SH-SY5Y (cell line): ENCODE results near the gene ADAMTSL3.

ENCODE experiments used
- GATA2 ChIP-seq: IDR thresholded peaks from 2 replicates; pipeline ENCODE4 v1.6.1; 2011; ENCODE audit warnings: mild to moderate bottlenecking, low read depth, low read length
- GATA3 ChIP-seq: IDR thresholded peaks from 2 replicates; pipeline ENCODE4 v1.6.1; 2011; ENCODE audit warnings: low read depth, mild to moderate bottlenecking, low read length, moderate library complexity

The ADAMTSL3 gene

DNA sequence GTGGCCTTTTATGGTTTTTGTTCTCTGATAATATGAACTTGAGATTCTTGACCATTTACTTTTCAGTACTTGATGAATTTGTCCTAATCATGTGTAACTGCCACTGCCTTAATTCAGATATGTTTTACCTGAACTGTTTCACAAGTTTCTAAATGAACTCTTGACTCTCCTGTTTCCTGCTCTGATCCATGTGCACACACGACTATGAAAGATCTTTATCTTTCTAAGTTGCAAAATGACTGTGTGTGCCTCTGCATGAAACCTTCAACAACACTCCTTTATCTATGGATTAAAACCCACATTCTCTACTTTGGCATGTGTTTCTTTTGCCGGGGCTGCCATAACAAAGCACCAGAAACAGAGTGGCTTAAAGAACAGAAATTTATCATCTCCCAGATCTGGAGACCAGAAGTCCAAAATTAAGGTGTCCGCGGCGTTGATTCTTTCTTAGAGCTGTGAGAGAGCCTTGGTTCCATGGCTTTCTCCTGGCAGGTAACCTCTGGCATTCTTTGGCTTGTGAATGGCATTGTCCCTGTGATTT lies 275.0 kb downstream of the ADAMTSL3 start:
- no peak for TF ChIP-seq GATA3
- TF ChIP-seq GATA2 = no peak

- TF ChIP-seq GATA3 (no peak), GATA2 (no peak)
These were observed 275.7 kb downstream of the ADAMTSL3 start for GRCh38 chr15:83929619-83930018.

DNA sequence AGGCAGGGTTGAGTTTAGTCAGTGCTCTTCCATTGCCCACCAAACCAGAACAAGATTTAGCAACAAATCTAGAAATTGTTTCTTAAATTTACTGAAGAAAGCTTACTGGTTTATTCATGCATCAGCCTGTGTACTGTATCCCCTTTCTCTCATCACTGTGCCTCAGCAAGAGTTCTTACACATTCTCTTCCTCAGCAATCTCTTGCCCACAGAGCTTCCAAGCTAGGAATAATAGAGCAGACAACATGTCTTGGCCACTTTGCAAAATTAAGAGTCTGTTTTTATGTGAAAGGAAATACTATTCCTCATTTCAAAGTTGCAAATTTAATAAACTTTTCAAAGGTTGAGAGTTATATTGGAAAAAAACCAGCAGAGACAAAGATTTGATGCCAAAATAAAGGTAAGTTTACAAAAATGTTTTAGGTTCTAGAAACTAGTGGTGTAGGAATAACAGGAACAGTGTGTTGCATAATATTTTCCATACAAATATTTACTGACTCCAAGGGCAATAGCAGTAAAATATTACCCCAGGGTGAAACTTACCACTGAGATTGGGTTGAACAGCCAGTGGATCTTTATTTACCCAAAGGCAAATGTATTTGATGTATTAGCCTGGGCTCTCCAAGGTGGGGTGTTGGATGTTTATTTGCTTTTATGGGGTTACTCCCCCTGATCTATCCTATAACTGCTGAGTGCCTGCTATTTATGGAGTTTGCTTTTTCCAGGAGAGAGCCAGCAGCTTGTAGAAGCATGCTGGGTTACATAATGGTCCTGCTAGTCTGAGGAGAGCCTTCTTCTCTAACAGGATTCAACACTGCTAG lies 276.7 kb downstream of the ADAMTSL3 start:
- TF ChIP-seq GATA3 (no peak), GATA2 (no peak)

DNA sequence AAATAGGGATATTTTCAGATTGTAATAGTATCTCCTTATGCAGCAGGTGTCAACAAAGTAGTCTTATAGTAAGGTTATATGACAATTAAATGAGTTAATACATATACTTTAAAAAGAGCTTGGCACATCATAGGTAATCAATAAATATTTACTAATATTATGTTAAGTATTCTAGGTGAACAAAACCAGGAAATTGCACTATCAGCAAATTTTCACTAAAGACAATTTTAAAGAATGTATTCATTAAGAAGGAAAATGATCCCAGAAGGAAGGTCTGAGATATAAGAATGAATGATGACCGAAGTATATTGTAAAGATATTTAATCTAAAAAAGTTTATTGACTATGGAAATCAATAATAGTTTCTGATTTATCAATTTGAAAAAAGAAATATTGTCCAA lies 281.9 kb downstream of the ADAMTSL3 start:
- TF ChIP-seq GATA3 (no peak), GATA2 (no peak)

DNA sequence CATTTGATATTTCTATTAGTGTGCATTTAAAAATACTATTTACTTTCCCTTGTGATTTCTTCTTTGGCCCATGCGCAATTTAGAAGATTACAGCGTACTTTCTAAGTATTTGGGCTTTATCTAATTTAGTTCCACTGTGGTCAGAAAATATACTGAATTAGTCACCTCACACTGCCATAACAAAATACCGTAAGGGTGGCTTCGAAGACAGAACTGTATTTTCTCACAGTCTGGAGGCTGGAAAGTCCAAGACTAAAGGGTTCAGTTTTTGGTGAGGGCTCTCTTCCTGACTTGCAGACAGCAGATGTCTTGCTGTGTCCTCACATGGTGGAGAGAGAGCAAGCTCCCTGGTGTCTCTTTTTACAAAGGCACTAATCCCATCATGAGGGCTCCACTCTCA lies 286.2 kb downstream of the ADAMTSL3 start:
- TF ChIP-seq GATA3 = no peak

DNA sequence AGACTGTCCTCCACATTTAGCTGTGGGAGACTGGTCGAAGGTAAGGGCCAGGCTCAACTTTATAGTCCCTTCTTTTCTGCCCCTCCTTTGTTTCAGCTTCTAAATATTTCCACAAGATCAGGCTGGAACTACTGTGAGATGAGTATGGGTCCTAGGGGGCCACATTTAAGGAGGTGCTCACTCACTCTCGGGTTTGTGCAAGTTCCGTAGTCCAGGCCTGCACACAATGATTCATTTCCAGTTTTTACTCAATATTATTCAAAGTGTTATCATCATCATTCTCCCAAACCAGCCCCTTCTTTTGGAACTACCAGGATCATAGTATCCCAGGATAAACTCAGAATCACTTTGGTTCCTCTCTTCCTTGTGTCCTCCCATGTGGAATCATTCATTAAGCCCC lies 289.1 kb downstream of the ADAMTSL3 start:
- TF ChIP-seq GATA2 = no peak
- no peak for TF ChIP-seq GATA3

DNA sequence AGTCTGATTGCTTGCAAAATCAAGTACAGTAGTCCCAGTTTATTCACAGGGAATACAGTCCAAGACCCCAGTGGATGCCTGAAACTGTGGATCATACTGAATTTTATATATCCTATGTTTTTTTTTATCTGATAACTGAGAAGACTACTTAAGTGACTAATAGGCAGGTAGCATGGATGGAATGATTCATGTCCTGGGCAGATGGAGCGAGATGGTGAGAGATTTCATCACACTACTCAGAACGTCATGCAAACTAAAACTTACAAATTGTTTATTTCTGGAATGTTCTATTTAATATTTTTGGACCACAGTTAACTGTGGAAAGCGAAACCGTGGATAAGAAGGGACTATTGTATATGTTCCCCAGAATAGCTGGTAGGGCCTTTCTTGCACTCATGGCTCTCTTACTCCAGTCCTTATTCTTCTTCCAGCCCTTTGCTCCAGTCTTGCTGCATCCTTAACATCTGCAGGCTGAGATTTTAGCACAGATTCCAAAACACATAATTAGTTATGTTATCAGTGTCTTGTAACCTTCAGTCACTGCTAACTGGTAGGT lies 290.0 kb downstream of the ADAMTSL3 start:
- no peak for TF ChIP-seq GATA3
- TF ChIP-seq GATA2 = no peak

GRCh38 chr15:83947156-83947555 lies 293.2 kb downstream of the ADAMTSL3 start:
- TF ChIP-seq GATA2 (no peak), GATA3 (no peak)

DNA sequence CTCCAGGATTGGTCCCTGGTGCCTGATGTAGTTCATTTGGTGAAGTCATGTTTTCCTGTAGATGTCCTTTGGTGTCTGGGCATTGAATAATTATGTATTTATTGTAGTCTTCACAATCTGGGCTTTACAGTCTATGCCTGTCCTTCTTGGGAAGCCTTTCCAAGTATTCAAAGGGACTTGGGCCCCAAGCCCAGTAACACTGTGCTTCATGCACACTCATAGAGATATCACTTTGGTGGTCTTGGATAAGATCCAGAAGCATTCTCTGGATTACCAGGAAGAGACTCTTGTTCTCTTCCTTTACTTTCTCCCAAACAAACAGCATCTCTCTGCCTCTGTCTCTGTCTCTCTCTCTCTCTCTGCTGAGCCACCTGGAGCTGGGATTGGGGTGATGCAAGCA lies 300.6 kb downstream of the ADAMTSL3 start:
- no peak for TF ChIP-seq GATA2
- no peak for TF ChIP-seq GATA3

DNA sequence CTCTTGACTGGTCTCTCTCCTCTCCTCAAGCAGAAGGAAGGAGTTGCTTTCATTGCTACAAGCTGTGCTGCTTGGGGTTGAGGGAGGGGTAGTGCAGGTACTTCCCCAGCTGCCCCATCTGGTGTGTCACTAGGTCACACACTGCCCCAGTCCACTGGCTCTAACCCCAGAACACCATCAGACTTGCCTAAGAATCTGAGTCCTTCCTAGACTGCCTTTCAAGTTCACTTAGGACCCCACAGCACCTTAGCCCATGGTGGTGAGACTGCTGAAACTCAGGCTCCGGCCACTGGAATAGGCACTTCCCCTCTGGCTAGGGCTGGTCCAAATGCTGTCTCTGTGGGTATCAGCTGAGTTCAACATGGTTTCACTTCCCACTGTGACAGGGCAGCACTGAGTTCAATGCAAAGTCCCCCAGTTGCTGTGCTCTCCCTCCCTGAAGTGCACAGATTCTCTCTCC lies 301.9 kb downstream of the ADAMTSL3 start:
- TF ChIP-seq GATA3 (no peak), GATA2 (no peak)

DNA sequence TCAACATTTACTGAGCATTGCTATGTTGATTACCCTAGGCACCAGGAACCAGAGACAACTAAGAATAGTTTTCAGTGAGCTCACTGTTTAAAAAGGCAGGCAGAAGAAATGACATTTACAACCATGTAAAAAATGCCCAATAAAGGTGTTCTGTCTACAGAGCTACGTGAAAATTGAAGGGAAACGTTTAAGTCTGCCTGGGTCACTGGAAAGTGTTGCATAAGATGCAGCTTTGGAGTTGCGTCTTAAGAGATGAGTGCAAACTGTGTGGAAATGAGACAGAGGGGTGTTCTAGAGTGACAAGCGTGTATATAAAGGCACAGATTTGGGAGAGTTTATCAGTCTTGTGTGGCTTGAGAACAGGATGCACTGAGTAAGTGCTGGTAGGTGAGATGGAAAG lies 303.0 kb downstream of the ADAMTSL3 start:
- TF ChIP-seq GATA3 (no peak), GATA2 (no peak)

DNA sequence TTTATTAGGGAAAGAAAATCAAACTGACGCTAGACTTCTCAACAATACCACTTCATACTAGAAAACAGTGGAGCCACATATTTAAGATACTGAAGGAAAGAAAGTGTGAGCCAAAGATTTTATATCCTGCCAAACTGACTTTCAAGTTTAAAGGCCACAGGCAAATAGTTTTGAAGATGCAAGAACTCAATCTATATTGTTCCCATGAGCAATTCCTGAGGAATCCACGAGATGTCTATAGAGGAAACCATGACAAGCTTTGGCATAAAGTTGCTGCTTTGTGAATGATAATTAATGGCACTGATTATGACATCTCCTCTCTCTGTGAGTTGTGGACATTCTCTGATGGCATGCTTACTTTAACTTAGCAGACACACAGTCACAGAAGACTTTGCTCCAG lies 305.6 kb downstream of the ADAMTSL3 start:
- TF ChIP-seq GATA2 (no peak), GATA3 (no peak)

DNA sequence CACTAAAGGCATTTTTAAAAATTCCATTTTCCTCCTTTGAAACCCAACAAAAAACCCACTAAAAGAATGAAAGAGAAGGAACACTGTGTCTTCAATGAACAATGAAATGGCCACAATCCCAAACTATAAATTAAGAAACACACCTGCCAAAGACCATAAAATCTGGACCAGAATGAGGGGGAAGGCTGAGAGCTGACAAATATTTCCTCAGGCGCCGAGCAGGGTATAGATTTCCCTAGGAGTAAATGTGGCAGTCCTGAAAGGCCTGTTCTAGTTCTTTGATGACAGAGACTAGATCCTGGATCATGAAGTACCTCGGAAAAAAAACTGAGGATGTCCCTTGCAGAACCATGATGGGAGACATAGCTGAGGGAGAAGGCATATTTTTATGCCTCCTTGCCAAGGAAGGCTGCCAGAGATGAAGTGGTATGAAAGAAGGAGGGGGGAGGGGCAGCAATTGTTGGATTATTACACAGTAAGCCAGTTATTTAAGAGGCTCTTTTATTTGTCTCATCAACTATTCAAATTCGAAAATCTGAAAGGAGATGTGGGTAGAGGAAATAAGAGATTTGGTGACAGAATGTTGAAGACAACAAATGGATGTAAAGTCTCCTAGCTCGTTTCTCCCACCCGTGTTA lies 306.4 kb downstream of the ADAMTSL3 start:
- TF ChIP-seq GATA2 (no peak), GATA3 (no peak)

GRCh38 chr15:83961311-83961710 lies 307.4 kb downstream of the ADAMTSL3 start:
- no peak for TF ChIP-seq GATA2
- TF ChIP-seq GATA3 = no peak

DNA sequence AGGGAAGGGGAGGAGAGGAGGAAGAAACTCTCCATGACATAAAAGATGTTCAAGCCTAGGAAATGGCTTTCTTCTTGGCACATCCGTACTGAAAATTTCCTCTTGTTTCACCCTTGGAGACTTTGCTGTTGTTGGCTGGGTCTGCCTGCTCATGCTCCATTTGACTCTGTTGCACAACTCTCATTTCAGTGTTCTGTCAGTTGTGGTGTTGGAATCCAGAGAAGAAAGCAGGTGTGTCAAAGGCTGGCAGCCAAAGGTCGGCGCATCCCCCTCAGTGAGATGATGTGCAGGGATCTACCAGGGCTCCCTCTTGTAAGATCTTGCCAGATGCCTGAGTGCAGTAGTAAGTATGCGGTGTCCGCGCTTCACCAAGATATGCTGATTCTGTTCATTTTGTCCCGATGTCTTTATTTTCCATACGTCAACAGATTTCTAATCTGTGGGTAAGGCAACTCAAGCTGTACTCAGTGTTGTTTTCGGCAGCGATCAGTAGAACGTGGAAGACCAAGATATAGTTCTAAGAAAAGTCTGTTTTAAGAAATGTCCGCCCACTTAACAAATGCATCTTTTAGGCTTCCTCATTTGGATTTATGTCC lies 316.5 kb downstream of the ADAMTSL3 start:
- no peak for TF ChIP-seq GATA2
- no peak for TF ChIP-seq GATA3
